ENCODE results near the gene MRPL24. TPM values are rescaled to one million over a fixed set of nuclear protein-coding genes. Genes with fewer than 3 reads are reported as not detected.
A peak's percentile ranks its signal among the peaks of the same experiment; 100 is the strongest.

Gene MRPL24
- total and polyA plus RNA-seq, 8 donors: 39.8 to 68.6 (median 48.3) TPM

DNA sequence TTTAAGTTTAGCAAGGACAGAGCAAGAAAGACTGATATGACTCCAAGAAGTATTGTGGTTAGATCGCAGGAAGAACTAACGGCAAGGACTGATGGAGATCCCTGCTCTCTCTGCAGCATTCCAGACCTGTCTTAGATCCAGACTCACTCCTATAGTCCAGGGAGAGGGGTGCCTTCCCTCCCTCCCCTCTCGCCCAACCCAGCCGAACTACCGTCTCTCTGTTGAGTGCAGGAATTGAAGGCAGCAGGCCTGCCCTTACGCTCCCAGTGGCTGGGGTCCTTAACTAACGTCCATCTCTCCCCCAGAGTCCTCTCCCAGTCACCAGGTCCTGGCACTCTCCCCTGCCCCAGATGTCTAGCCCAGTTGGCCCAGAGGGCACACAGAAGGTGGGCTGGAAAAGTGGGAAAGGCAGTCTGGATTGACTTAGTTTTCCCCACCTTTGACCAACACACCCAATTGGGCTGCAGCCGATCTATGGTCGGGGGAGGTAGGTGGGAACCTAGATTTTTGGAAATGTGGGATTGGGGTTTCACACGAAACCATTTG, 36.6 kb downstream of the MRPL24 start:
- TF ChIP-seq CTCF (IDR thresholded peaks at IDR 0.05): no peak
- peaks cover 0 to 6% (median 0%) of the 10 kb centered on the region in 4 donors for H3K27me3 ChIP-seq
- H3K36me3 ChIP-seq: no peaks in the 10 kb centered on the region
- H3K4me3 ChIP-seq: peak overlapping the region in 1 of 4 donors; percentile 48
- no peak for ATAC-seq
- peaks cover 9 to 22% (median 17%) of the 10 kb centered on the region in 3 donors for H3K4me1 ChIP-seq
- WGBS, 2 donors: 63 to 71% methylated on average over 10 of the region's 10 CpGs
- intact Hi-C loops (cut with DNase I): no loop called here
- no peak for FAIRE-seq
- DNase-seq: no peak
- H3K9me3 ChIP-seq: no peaks in the 10 kb centered on the region
- H3K27ac ChIP-seq: no peak overlapping the region

DNA sequence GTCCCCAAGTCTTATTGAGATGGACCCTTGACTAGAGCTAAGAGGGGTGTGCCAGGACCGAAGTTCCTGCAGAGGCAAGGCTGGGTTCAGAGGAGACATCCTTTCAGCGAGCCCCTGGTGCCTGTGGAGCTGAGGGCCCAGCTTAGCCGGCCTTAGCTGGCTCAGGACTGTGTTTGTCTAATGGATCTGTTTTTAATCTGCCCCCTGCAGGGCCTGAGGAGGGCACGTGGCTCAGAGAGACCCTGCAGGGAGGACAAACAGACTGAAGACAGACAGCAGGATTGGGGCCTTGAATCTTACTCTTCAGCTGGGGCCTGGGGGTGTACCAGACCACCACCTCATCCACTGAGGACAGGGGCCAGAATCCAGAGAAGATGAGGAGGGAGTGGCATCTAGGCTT, 37.1 kb downstream of the MRPL24 start:
- Histone ChIP-seq H3K36me3 (no peaks in the 10 kb centered on the region), H3K27me3 (peaks cover 0 to 6% (median 0%) of the 10 kb centered on the region in 4 donors), H3K27ac (no peak overlapping the region), H3K4me1 (peaks cover 9 to 22% (median 17%) of the 10 kb centered on the region in 3 donors), H3K4me3 (no peak overlapping the region), H3K9me3 (no peaks in the 10 kb centered on the region)
- TF ChIP-seq CTCF (IDR thresholded peaks at IDR 0.05): no peak
- DNase-seq (no peak), ATAC-seq (no peak), FAIRE-seq (no peak)
- 43 to 45% methylated on average over 4 of the region's 4 CpGs for WGBS, 2 donors
- intact Hi-C loops (cut with DNase I): no loop called here

GRCh38 chr1:156703336-156703735, 37.6 kb downstream of the MRPL24 start:
- no peak for ATAC-seq
- Histone ChIP-seq H3K27me3 (peaks cover 0 to 6% (median 0%) of the 10 kb centered on the region in 4 donors), H3K36me3 (no peaks in the 10 kb centered on the region), H3K9me3 (no peaks in the 10 kb centered on the region), H3K27ac (no peak overlapping the region), H3K4me3 (no peak overlapping the region), H3K4me1 (peaks cover 9 to 22% (median 17%) of the 10 kb centered on the region in 3 donors)
- no peak for DNase-seq
- intact Hi-C loops (cut with DNase I): no loop called here
- 50% methylated on average over 4 of the region's 4 CpGs for WGBS, 2 donors
- TF ChIP-seq CTCF (IDR thresholded peaks at IDR 0.05): no peak
- no peak for FAIRE-seq

- H3K27me3 ChIP-seq: peaks cover 0 to 6% (median 0%) of the 10 kb centered on the region in 4 donors
- 78 to 84% methylated on average over 8 of the region's 8 CpGs for WGBS, 2 donors
These were observed 40.0 kb downstream of the MRPL24 start for GRCh38 chr1:156700736-156701531.

More at GRCh38 chr1:156700736-156701531, 40.0 kb downstream of the MRPL24 start:
- peaks cover 6 to 15% (median 12%) of the 10 kb centered on the region in 3 donors for H3K4me1 ChIP-seq
- no peak for TF ChIP-seq CTCF (IDR thresholded peaks at IDR 0.05)
- intact Hi-C loops (cut with DNase I): no loop called here
- no peak overlapping the region for H3K4me3 ChIP-seq
- H3K9me3 ChIP-seq: no peaks in the 10 kb centered on the region
- ATAC-seq: no peak
- no peaks in the 10 kb centered on the region for H3K36me3 ChIP-seq
- DNase-seq: no peak
- no peak for FAIRE-seq
- H3K27ac ChIP-seq: no peak overlapping the region
